ENCODE measurements around the gene PEMT.
A peak's percentile ranks its signal among the peaks of the same experiment; 100 is the strongest.

PEMT gene

DNA sequence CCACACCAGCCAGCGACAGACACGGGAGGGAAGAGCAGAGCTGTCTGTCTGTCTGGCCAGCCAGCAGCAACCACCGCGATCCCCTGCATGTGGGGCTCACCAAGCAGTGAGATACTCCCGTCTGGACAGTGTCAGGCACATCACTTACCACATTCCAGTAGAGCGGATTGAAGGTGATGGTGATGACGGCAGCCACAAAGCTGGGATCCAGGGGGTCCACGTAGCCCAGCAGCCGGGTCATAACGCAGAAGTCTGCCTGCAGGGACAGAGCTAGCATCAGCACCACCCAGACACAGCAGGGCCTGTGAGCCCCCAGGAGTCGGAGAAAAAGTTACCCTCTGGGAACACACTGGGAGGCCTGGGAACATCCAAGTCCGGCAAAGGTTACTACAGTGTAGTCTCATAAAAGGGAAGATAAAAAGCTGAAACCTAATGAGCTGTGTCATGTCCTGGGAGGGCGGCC lies 14.7 kb downstream of the PEMT start:
- DNase-seq (ENCODE audit: low read depth): no peak
- no peak overlapping the region for H3K4me3 ChIP-seq (ENCODE audit: low read depth, low read length)

DNA sequence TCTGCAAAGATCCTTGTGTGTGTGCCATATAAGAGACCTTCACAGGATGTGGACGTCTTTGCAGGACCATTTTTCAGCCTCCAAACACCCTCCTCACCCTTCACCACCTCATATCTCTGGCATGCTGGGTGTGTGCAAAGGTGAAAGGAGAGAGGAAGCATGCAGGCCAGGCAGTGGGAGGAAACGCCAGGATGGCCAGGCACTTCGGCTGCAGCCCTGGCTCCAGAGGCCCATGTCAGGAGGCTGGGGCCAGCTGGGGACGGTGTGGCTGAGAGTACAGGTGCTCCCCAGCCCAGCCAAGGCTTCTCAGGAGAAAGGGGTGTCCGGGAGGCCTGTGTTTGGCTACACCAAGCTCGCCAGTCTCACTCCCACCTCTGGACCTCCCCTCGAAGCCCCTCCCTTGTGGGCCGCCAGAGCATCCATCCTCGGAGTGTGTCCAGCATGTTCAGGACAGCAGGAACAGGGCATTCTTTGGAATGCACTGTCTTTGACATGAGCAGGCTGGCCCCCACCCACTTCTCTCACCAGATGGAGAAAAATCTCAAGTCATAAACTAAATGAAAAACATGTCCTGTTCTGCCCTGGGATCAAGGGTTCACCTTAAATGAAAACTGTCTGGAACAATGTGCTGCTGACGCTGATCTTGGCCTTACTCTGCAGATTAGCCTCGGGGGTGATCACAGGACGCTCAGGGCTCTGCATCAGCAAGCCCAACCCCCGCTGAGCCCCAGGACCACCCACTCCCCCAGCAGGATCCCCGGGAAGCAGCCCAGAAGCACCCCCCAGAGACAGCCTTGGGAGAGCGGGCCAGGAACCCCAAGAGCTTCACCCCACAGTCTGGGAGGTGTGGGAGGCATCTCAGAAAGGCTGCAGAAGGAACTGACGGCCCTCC lies 15.9 kb downstream of the PEMT start:
- TF ChIP-seq, protein P1, sequence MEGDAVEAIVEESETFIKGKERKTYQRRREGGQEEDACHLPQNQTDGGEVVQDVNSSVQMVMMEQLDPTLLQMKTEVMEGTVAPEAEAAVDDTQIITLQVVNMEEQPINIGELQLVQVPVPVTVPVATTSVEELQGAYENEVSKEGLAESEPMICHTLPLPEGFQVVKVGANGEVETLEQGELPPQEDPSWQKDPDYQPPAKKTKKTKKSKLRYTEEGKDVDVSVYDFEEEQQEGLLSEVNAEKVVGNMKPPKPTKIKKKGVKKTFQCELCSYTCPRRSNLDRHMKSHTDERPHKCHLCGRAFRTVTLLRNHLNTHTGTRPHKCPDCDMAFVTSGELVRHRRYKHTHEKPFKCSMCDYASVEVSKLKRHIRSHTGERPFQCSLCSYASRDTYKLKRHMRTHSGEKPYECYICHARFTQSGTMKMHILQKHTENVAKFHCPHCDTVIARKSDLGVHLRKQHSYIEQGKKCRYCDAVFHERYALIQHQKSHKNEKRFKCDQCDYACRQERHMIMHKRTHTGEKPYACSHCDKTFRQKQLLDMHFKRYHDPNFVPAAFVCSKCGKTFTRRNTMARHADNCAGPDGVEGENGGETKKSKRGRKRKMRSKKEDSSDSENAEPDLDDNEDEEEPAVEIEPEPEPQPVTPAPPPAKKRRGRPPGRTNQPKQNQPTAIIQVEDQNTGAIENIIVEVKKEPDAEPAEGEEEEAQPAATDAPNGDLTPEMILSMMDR (conservative IDR thresholded peaks at IDR 0.05; ENCODE audit: low read depth, low read length): no peak
- no peak overlapping the region for H3K4me3 ChIP-seq (ENCODE audit: low read depth, low read length)
- peak; percentile 46 for DNase-seq (ENCODE audit: low read depth)

More for the DNA sequence above, 14.7 kb downstream of the PEMT start:
- TF ChIP-seq, protein P1 (conservative IDR thresholded peaks at IDR 0.05; ENCODE audit: low read depth, low read length): no peak

DNA sequence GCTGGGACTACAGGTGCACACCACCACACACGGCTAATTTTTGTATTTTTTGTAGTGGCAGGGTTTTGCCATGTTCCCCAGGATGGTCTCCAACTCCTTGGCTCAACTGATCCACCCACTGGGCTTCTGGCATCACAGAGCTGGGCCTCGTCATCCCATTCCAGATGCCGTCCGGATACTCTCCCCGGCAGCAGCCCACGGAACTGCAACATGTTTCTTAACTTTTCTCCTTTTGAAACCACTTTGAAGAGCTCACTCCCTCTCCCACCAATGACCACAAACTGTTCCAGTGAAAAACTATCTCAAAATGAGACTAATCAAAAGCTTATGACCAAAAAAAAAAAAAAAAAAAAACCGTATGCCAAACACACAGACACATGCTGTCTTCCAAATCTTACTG lies 17.6 kb downstream of the PEMT start:
- TF ChIP-seq, protein P1 (conservative IDR thresholded peaks at IDR 0.05; ENCODE audit: low read depth, low read length): no peak
- no peak overlapping the region for H3K4me3 ChIP-seq (ENCODE audit: low read depth, low read length)
- no peak for DNase-seq (ENCODE audit: low read depth)

DNA sequence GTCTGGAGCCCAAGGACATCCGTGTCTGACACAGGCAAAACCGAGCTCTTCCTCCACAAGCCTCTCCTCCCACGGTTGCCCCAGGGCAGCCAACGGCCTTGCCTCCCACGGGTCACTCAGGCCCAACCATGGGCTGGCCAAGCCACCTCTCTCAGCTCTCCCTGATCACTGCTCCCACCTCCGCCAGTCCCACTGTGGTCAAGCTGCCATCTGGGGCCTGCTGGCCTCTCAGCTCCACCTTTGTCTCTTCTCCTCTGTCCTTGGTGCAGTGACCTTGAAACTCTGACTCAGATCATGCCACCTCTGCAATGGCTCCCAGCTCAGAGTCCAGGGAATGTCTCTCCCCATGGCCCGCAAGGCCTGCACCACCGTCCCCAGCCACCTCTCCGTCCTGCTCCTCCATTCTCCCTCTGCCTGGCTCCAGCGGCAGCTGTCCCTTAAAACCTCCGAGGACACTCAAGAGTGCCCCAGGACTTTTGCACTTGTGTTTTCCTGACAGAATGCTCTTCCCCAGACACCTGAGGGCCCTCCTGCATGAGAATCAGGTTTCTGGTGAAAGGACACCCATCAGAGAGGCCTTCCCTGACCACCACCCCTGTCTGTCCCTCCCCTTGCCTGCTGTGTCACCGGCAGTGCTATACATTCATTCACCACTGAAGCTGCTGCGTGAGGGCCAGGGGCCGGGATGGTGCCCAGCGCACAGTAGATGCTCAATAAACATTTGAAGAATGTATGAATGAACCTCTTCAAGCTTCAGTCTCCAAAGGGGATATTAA lies 19.3 kb downstream of the PEMT start:
- DNase-seq (ENCODE audit: low read depth): no peak
- TF ChIP-seq, protein P1 (conservative IDR thresholded peaks at IDR 0.05; ENCODE audit: low read depth, low read length): no peak
- no peak overlapping the region for H3K4me3 ChIP-seq (ENCODE audit: low read depth, low read length)

DNA sequence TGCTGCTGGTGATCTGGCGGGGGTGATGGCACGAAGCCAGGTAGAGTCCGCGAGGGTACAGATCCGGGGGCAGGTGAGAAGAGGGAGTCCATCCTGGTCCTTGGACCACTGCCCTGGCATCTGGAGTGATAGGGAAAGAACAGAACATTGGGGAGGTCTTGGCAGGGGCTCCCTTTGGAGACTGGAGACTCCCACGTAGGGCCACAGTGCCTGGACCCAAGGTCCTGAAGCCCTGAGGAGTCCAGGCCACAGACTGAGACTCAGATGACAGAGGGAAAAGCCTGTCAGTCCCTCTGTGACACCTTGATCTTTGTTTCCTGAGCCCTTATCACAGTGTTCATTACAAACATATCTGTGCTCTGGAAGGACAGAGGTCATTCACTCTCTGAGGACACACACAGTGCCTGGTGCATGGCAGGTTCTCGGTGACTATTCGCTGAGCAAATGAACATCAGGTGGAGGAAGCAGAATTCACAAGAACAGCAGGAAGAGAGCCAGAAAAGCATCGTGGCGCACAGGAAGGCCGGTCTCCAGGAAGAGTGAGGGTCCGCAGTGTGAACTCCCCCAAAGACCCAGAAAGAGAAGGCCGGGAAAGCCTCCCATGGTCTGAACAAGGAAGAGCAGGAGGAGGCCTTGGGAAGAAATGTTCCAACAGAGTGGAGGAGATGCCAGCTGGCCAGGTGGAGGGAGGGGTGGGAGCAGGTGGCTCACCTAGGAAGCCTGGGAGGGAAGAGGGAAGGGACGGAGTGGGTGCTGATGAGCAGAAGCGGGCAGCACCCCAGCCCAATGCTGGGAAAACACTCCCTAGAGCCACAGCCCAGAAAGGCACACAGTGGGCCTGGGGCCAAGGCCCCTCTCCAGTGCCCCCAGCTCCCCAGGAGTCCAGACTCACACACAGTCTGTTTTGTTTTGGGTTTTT lies 20.5 kb downstream of the PEMT start:
- TF ChIP-seq, protein P1 (conservative IDR thresholded peaks at IDR 0.05; ENCODE audit: low read depth, low read length): no peak
- no peak overlapping the region for H3K4me3 ChIP-seq (ENCODE audit: low read depth, low read length)
- DNase-seq (ENCODE audit: low read depth): no peak

DNA sequence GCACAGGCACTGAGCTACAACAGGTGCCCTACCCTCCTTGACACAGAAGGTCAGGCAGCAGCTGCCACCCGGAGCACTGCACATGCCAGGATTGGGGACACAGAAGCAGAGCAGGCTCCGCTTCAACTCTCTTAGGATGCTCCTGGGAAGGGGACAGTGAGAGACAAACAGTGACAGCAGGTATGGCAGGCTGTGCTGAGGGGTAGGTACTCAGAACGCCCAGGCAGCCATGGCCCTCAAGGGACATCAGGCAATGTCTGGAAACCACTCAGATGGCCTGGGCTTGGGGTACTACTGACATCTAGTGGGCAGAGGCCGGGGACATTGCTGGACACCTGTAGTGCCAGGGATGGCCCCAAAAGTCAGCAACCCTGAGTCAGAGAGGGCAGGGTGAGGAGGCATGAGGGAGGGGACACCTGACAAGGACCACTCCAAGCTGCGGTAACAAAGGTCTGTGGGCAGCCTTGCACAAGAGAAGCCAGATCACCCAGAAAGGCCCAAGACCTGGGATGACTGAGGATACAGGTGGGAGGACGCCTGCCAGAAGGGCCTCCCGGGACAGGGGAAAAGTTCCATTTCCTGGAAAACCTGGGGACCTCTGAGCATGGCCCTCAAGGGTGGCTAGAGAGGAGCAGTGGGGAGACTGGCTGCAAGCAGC lies 21.2 kb downstream of the PEMT start:
- no peak overlapping the region for H3K4me3 ChIP-seq (ENCODE audit: low read depth, low read length)
- peak; percentile 51 for DNase-seq (ENCODE audit: low read depth)
- TF ChIP-seq, protein P1 (conservative IDR thresholded peaks at IDR 0.05; ENCODE audit: low read depth, low read length): peak; percentile 69
